ENCODE results near the gene BBC3.

The BBC3 gene

GRCh38 chr19:47188507-47189033 lies 42.4 kb downstream of the BBC3 start:
- DNase-seq: no peak

GRCh38 chr19:47187797-47188196 lies 43.2 kb downstream of the BBC3 start:
- DNase-seq: no peak

GRCh38 chr19:47187335-47187655 lies 43.7 kb downstream of the BBC3 start:
- no peak for DNase-seq

- no peak for DNase-seq
Observed at GRCh38 chr19:47186446-47187334, 44.3 kb downstream of the BBC3 start.

- no peak for DNase-seq
Observed at GRCh38 chr19:47183601-47184000, 47.4 kb downstream of the BBC3 start.

- DNase-seq: no peak
Observed at GRCh38 chr19:47179653-47180310, 51.2 kb downstream of the BBC3 start.

GRCh38 chr19:47176627-47177090 lies 54.3 kb downstream of the BBC3 start:
- peak; percentile 68 for DNase-seq

GRCh38 chr19:47176071-47176626 lies 54.9 kb downstream of the BBC3 start:
- DNase-seq: peak; percentile 66

- no peak for DNase-seq
Observed at GRCh38 chr19:47172666-47173455, 58.1 kb downstream of the BBC3 start.
